Keratinocyte (primary cell): Measurements from ENCODE around the gene PDGFB. TPM values are rescaled to one million over a fixed set of nuclear protein-coding genes. Genes with fewer than 3 reads are reported as not detected.

Source experiments
- DNase-seq: peaks from one replicate; pipeline ENCODE4 v3.0.0-alpha.2; 2011; ENCODE audit warnings: low read depth, missing footprints, low spot score
- FAIRE-seq: peaks from 2 replicates; lab custom pipeline; 2011; peaks lifted over from hg19 to GRCh38; lab: Jason Lieb, UNC
- H2AFZ ChIP-seq: 2 replicates; pipeline ENCODE4 v1.6.0; 2012; ENCODE audit warnings: low read length, control low read depth, inconsistent platforms; ENCODE audit not compliant: control insufficient read depth
- H3K27ac ChIP-seq: 2 replicates; pipeline ENCODE4 v1.5.1; 2011; ENCODE audit warnings: low read length; ENCODE audit not compliant: control insufficient read depth, insufficient read depth
- H3K27me3 ChIP-seq: 3 replicates; pipeline ENCODE4 v1.6.0; 2011; ENCODE audit warnings: low read length; ENCODE audit not compliant: control insufficient read depth, insufficient read depth; ENCODE audit errors: extremely low read depth
- H3K36me3 ChIP-seq, 2 experiments: 2 replicates in 1 of 2; 3 replicates in 1 of 2; pipeline ENCODE4 v1.5.1; 2011; ENCODE audit warnings: low read length in 2 of 2, mild to moderate bottlenecking in 1 of 2; ENCODE audit not compliant: control insufficient read depth in 2 of 2, insufficient read depth in 2 of 2; ENCODE audit errors: extremely low read depth in 1 of 2
- H3K4me1 ChIP-seq: 3 replicates; pipeline ENCODE4 v1.5.1; 2011; ENCODE audit warnings: low read length; ENCODE audit not compliant: control insufficient read depth, insufficient read depth; ENCODE audit errors: extremely low read depth
- H3K4me2 ChIP-seq: 3 replicates; pipeline ENCODE4 v1.6.0; 2011; ENCODE audit warnings: low read depth, low read length; ENCODE audit not compliant: control insufficient read depth, insufficient read depth; ENCODE audit errors: extremely low read depth
- H3K4me3 ChIP-seq, 3 experiments: fragments of 200-600 bp in 1 of 3; sonication (generic) in 1 of 3; 2 replicates in 2 of 3; 3 replicates in 1 of 3; pipeline ENCODE4 v1.5.1; 2011 to 2016; ENCODE audit warnings: low read length in 3 of 3, mild to moderate bottlenecking in 3 of 3, control low read depth in 2 of 3, inconsistent platforms in 1 of 3, low read depth in 1 of 3, mixed read lengths in 1 of 3, mixed run types in 1 of 3, moderate library complexity in 1 of 3; ENCODE audit not compliant: control insufficient read depth in 2 of 3, insufficient read depth in 2 of 3; ENCODE audit errors: extremely low read depth in 1 of 3
- H3K79me2 ChIP-seq: 2 replicates; pipeline ENCODE4 v1.6.0; 2012; ENCODE audit warnings: low read length; ENCODE audit not compliant: control insufficient read depth, insufficient read depth
- H3K9ac ChIP-seq: 3 replicates; pipeline ENCODE4 v1.6.0; 2011; ENCODE audit warnings: low read length; ENCODE audit not compliant: control insufficient read depth, insufficient read depth; ENCODE audit errors: extremely low read depth
- H3K9me1 ChIP-seq: 3 replicates; pipeline ENCODE4 v1.6.0; 2011; ENCODE audit warnings: low read length; ENCODE audit not compliant: control insufficient read depth, insufficient read depth; ENCODE audit errors: extremely low read depth
- H3K9me3 ChIP-seq: 2 replicates; pipeline ENCODE4 v1.5.1; 2012; ENCODE audit warnings: low read depth, low read length; ENCODE audit not compliant: control insufficient read depth
- H4K20me1 ChIP-seq: 3 replicates; pipeline ENCODE4 v1.6.0; 2011; ENCODE audit warnings: low read length; ENCODE audit not compliant: control insufficient read depth, insufficient read depth; ENCODE audit errors: extremely low read depth
- CTCF ChIP-seq, 3 experiments: IDR thresholded peaks in 1 of 3; conservative IDR thresholded peaks in 1 of 3; optimal IDR thresholded peaks in 1 of 3; 2 replicates in 2 of 3; 3 replicates in 1 of 3; pipeline versions ENCODE3 to v1.5.1; 2011; ENCODE audit warnings: low read length in 3 of 3, mild to moderate bottlenecking in 3 of 3, moderate library complexity in 2 of 3, control low read depth in 1 of 3, inconsistent platforms in 1 of 3; ENCODE audit not compliant: insufficient read depth in 2 of 3; ENCODE audit errors: extremely low read depth in 1 of 3
- EZH2 ChIP-seq: IDR thresholded peaks from one replicate; pipeline ENCODE4 v1.6.1; 2012; ENCODE audit warnings: inconsistent platforms, mild to moderate bottlenecking, low read length, moderate library complexity
- dilution Hi-C: fragments of 300-500 bp; cut with MboI; formaldehyde crosslinking; loops from one replicate; pipeline ENCODE4 v1.7.0; 2020; ENCODE audit warnings: low sequenced_read_pairs; ENCODE audit not compliant: extremely low pct_ligation_motif_present
- polyA plus RNA-seq, 5 experiments: library from polyadenylated mRNA; depleted of rRNA in 3 of 5; stranded (reverse) in 3 of 5; stranded (forward) in 1 of 5; unstranded in 1 of 5; fragments of >200 nt; gene quantifications; 1 replicate in 1 of 5; 2 replicates in 3 of 5; 3 replicates in 1 of 5; pipeline versions ENCODE4 v1.2.1 to v1.2.3, GENCODE V29; 2011 to 2012; ENCODE audit warnings: missing spikeins in 2 of 5, low read depth in 1 of 5, low replicate concordance in 1 of 5

PDGFB gene
- polyA plus RNA-seq, 1 donor (not counting 4 experiments of a cell fraction or from before 2014, with no cell fraction given) = 6.0 TPM

- dilution Hi-C loops = no loop called here
Measured at GRCh38 chr22:39181778-39182177, 63.0 kb downstream of the PDGFB start.

GRCh38 chr22:39181356-39181755 lies 63.4 kb downstream of the PDGFB start:
- Histone ChIP-seq H3K9me1 (no peaks in the 10 kb centered on the region), H4K20me1 (no peaks in the 10 kb centered on the region), H3K79me2 (no peaks in the 10 kb centered on the region), H3K27me3 (no peaks in the 10 kb centered on the region), H2AFZ (no peak overlapping the region), H3K4me1 (peaks cover 5% of the 10 kb centered on the region), H3K9me3 (no peaks in the 10 kb centered on the region), H3K4me2 (no peak overlapping the region), H3K4me3 (no peak overlapping the region), H3K27ac (no peak overlapping the region), H3K36me3 (no peaks in the 10 kb centered on the region), H3K9ac (no peak overlapping the region)
- TF ChIP-seq EZH2 (no peak), CTCF (optimal IDR thresholded peaks at IDR 0.05 in 1 of 3, IDR thresholded peaks at IDR 0.05 in 1 of 3, conservative IDR thresholded peaks at IDR 0.05 in 1 of 3; ENCODE audit: extremely low read depth in 1 of 3, insufficient read depth in 2 of 3, low read length in 3 of 3) (no peak)
- dilution Hi-C loops = no loop called here
- no peak for FAIRE-seq
- no peak for DNase-seq

More at GRCh38 chr22:39181778-39182177, 63.0 kb downstream of the PDGFB start:
- H3K4me3 ChIP-seq = no peak overlapping the region
- H3K36me3 ChIP-seq = no peaks in the 10 kb centered on the region
- H3K4me2 ChIP-seq = no peak overlapping the region
- TF ChIP-seq EZH2 (no peak), CTCF (optimal IDR thresholded peaks at IDR 0.05 in 1 of 3, IDR thresholded peaks at IDR 0.05 in 1 of 3, conservative IDR thresholded peaks at IDR 0.05 in 1 of 3; ENCODE audit: extremely low read depth in 1 of 3, insufficient read depth in 2 of 3, low read length in 3 of 3) (no peak)
- no peaks in the 10 kb centered on the region for H3K9me1 ChIP-seq
- H2AFZ ChIP-seq = no peak overlapping the region
- H3K27ac ChIP-seq = no peak overlapping the region
- no peak overlapping the region for H3K9ac ChIP-seq
- no peak for DNase-seq
- FAIRE-seq = no peak
- H3K27me3 ChIP-seq = no peaks in the 10 kb centered on the region
- peaks cover 2% of the 10 kb centered on the region for H3K4me1 ChIP-seq
- no peaks in the 10 kb centered on the region for H3K79me2 ChIP-seq
- H4K20me1 ChIP-seq = no peaks in the 10 kb centered on the region
- no peaks in the 10 kb centered on the region for H3K9me3 ChIP-seq
